Stimulated activated CD4-positive, alpha-beta T cell treated with anti-CD3 and anti-CD28 coated beads, Interleukin-15, amount 100 ng/mL, for 48 hours (primary cell): ENCODE results near the gene PAPLN.

Source experiments
- DNase-seq, 2 donors: peaks; one replicate each; pipeline ENCODE4 v3.0.0-alpha.2; 2020; ENCODE audit warnings: low read depth in 2 of 2

PAPLN gene

DNA sequence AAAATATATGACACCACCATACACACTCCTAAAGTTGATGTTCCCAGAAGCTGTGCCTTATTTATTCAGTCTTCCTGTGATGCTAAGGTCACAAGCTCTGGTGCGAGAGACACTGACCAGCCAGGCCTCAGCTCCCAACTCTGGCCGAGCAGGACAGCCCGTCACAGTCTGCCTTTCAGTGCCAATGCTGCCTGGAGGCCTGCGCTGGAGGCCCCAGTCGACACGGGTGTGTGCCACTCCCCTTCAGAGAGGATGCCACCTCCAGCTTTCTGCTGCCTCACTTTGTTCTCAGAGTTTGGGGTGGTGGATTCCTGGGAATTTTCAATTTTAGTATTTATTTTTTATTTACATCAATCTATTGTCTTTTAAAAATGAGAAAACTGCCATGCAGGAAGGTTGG is 7.3 kb upstream of the PAPLN start:
- DNase-seq: no peak

DNA sequence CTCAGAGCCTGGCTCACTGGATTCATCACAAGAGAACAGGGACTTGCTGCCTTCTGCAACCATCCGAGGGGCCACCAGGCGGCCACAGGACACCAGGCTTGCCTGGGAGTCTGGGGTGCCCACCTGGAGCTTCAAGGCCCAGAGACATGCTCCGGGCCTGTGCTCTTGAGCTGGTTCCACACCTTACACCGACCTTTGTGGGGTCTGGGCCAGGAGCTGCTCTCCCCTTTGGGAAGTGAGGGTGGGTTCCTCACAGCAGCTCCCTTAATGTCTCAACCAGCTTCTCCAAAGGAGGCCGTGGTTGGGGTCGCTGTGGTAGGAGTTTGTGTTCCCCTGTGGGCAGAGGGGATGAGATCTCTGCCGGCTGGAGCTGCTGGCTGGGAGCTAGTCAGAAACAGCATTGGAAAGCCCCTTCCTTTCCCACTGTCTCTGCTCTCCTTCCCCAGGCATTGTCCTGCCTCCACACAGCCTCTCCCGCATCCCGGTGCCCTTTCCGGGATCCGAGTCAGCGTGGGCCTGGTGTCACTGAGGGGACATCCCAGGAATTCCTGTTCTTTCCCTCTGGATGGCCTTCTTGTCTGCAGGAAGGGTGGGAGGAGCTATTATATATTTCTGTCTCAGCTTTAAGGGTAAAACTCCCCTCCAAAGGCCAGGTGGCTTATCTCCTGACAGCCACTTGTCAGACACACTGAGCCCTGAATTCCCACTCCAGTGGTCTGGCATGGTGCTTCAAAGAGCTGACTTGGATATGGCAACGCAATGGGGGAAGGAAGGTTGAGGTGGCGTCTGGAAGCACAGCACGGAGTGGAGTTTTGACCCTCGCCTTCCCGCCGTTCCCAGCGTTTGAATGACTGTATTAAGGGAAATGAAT is 5.1 kb upstream of the PAPLN start:
- no peak for DNase-seq

DNA sequence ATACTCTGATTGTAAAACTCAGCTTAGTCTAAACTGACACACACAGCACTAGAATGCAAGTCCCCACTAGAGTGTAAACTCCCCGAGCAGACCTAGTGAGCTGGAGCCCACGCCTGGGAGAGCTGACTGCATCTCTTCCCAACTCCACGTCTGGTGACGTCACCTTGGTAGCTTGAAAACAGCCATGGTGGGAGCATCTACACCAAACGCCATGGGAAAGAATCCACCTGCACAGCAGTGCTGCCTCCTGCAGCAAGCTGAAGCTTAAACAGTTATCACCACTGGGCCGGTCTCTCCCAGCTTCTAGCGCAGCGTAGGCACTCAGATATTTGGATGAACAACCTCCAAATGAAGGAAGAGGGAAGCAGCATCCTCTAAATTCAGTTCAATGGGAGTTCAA is 4.3 kb upstream of the PAPLN start:
- no peak for DNase-seq

DNA sequence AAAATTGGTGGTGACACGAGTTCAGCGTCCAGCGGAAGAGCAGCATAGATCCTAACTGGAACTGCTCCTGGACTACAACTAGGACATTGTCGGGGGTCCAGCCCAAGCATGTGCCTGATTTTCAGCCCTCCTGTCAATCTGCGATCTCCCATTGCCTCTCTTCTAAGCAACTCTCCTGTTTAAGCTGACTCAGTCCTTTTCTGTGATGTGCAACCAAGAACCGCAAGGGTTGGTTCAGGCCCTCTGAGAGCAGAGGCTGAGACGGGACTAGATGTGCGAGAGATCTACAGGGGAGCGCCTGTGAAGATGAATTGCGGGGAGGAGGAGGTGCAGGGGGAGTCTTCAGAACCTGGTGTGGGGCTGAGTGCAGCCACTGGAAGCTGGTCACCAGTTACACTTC is 3.7 kb upstream of the PAPLN start:
- DNase-seq: no peak

DNA sequence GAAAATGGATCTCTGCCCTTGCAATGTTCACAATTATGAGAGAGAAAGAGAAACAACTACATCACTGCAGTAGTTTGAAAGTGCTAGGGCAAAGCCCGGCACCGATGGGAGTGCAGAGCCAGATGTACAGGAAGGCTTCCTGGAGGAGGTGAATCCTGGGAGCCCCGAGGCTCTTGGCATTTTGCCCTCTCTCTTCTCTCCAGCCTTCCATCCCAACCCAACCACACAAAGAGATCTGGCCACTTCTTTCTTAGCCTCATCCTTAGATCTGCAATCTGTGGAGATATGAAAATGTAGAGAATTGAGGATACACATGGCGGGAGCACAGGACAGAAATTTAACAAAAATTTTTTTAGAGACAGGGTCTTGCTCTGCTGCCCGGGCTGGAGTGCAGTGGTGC is 3.3 kb upstream of the PAPLN start:
- no peak for DNase-seq

DNA sequence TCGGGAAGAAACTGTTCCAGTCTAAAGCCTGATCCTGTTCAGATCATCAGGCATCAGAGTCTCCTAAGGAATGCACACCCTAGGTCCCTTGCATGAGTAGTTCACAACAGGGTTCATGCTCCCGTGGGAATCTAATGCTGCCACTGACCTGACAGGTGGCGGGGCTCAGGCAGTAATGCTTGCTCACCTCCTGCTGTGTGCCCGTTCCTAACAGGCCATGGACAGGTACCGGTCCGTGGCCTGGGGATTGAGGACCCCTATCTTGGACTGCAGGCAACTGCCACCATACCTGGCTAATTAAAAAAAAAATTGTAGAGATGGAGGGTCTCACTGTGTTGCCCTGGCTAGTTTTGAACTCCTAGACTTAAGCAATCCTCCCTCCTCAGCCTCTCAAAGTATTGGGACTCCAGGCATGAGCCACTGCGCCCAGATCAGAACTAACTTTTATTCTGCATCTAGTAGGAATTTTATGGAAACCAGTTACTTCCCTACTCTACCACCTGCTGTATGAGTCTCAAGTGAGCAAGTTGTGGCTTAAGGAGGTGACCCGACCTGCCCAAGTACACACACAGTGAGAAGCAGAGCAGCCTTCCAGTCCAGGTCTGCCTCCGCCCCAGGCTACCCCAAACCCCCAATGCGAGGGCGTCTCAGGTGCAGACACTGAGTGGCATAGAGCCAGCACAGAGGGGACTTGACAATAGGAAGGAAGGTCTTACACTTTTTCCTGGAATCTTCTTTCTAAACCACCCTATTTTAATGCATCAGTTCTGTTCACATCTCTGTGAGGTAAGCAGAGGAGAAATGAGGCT is 2.5 kb upstream of the PAPLN start:
- no peak for DNase-seq

DNA sequence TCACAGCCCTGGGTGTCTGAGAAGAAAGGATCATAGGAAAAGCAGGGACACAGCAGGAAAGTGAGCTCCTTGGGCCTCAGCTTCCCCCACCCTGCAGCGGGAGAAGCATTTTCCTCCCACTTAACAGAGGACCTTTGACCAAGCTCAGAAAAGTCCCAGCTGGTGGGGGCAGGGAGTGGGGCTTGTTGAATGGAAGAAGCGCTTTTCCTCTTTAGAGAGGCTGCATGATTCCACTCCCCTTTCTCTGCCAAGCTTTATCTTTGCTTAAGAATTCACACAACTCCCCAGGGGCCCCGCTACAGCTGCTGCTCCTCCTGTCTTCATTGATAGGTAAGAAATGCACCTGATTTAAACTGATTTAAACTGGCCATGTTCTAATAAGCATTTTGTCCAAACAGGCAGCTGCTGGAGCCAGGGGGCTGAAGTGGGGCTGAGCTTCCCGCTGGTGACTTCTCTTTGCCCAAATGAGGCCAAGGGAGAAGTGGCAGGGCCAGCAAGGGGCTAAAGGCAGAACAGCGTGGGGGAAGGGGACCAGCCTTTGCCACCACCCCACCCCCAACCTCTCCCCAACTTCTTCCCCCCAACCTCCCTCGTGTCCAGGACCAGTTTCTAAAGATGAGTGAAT is 1.7 kb upstream of the PAPLN start:
- no peak for DNase-seq

DNA sequence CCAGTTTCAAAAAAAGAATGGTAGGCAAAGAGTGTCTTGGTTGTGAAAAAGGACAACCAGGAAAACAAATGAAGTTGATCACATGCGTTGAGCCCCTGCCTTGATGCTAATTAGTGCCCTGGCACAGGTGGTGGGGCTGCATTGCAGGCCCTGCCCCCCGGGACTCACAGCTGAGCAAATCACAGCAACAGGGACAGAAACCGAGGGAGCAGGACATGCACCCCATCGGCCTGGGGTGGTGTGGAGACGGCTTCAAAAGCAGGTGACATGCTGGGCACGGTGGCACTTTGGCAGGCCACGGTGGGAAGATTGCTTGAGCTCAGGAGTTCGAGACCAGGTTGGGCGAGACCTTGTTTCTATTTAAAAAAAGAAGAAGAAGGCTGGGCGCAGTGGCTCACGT is 1.1 kb upstream of the PAPLN start:
- no peak for DNase-seq

DNA sequence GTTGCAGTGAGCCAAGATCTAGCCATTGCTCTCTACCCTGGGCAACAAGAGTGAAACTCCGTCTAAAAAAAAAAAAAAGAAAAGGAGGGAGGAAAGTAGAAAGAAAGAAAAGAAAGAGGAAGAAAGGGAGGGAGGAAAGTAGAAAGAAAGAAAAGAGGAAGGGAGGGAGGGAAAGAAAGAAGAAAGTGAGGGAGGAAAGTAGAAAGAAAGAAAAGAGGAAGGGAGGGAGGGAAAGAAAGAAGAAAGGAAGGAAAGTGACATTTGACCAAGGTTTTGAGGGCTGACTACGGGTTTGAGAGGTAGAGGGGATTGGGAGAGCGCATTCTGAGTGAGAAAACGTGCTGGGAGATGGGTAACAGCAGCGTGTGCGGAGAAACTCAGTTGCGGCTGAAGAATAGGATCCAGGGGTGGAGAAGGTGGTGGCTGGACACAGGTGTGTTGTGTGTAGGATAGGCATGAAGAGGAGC is 521 bp upstream of the PAPLN start:
- no peak for DNase-seq

DNA sequence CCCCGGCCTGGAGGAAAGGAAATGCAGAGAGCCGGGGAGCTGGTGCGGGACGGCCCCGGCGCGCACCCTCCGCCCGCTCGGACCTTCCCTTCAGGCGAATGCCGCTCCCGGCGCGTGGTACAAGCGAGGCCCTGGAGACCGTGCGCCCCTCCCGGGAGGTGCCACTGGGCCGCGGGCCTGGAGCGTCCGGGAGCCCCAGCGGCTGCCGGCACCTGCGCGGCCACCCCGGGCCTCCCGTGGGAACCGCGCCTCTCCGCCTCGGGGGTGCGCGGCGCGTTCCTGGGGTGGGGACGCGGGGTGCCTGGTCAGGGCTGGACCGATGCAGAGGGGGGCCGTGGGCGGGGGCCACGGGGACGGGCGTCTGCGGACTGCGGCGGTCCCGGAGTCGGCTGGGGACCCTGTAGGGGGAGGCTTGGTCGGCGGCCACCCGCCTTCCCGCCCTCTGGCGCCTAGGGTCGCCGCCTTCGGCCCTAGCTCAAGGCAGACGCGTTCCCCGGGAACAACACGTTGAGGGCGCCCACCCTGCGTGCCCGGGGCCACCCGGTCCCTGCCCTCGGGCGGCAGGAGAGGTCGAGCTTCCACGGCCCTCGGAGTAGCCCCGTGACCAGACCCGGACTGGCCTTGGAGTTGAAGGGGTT is 599 bp downstream of the PAPLN start:
- no peak for DNase-seq

DNA sequence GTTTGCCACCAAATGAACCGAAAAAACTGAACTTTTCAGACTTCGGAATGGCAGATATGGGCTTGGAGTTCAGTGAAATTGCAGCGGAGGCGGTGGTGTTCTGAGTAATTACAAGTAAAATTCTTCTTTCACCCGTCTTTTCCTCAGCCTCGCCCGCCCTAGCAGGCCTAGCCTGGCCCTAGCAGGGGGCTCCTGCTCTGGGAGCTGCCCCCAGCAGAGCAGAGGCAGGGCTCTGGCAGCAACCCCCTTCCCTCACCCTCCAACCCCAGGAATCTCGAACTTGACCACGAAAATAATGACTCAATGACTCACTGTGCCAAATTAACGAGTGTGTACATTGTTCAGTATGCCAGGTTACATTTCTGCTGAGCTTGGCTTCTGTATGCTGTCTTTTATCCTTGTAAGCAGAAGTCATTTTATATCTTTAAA is 1.1 kb downstream of the PAPLN start:
- DNase-seq: no peak

DNA sequence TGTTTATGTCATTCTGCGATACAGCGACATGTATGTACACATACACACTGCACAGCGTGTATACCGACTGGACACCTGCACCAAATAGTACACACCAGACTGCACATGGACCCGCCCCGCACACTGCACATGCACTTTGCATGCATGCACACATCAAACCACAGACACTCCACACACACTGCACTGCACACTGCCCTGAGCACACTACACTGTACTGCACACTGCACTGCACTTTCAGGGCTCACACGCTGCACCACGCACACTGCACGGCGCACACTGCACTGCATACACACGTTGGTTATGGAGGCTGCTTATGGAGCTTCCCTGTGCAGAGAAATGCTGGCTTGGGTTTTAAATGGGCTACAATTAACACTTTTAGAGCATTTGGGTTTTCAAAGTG is 1.6 kb downstream of the PAPLN start:
- DNase-seq: no peak

DNA sequence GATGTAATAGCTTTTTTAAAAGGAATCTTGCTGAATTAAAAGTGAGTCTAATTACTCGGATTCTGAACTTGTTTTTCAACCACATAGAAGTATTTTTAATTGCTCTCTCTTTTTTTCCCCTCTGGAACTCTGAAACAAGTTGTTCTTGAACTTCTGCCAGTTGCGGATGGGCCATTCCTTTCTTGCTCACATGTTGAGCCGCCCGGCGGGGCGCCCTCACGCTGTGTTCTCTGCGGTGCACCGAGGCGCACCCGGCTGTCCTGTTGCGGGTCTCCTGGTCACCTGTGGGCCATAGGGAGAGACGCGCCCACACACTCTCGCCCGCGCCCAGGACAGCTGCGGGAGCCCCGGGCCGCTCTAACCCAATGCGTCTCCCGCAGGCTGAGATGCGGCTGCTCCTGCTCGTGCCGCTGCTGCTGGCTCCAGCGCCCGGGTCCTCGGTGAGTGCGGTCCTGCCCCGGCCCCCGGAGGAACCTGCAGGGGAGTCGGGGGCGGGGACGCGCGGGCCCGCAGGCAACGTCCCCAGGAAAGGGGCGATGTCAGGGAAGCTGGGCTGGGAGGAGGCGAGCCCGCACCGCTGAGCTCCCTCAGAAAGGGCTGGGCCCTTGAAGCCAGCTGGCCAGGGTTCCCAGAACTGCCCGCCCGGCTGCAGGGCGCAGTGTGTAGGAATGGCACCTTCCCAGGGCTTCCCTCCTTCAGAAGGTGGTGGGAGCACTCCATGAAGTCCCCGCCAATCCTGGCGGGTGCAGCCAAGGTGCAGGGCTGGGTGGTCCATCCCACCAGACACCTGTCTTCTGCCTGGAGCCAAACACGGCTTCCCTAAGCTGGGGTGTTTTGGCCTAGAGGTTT is 2.3 kb downstream of the PAPLN start:
- DNase-seq: no peak

DNA sequence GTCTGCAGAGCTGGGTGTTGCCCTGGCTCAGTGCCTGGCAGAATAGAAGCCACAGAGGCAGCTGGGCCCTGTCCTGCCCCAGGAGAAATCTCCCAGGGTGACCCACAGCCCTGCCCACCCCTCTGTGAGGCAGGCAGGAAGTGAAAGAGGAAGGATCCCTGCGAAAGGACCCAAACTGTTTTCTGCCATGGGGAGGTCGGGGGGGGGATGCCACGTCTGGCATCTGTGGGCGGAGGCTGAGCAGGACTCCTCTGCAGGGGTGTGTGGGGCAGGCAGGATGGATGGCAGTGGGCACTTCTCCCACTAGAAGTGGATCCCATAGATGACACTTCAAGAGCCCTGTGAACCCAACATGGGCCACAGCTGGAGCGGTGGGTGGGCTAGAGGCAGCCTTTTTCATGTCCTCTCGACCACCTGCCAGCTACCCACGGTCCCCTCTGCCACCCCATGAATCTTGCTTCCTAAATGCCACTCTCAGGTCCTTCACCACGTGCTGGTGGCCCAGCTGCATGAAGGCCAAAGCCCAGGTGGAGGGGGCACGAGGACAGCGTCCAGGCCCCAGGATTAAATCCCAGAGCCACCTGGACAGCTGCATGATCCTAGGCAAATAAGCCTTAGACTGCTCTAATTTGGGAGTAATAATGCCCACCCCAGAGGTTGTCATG is 3.6 kb downstream of the PAPLN start:
- no peak for DNase-seq

DNA sequence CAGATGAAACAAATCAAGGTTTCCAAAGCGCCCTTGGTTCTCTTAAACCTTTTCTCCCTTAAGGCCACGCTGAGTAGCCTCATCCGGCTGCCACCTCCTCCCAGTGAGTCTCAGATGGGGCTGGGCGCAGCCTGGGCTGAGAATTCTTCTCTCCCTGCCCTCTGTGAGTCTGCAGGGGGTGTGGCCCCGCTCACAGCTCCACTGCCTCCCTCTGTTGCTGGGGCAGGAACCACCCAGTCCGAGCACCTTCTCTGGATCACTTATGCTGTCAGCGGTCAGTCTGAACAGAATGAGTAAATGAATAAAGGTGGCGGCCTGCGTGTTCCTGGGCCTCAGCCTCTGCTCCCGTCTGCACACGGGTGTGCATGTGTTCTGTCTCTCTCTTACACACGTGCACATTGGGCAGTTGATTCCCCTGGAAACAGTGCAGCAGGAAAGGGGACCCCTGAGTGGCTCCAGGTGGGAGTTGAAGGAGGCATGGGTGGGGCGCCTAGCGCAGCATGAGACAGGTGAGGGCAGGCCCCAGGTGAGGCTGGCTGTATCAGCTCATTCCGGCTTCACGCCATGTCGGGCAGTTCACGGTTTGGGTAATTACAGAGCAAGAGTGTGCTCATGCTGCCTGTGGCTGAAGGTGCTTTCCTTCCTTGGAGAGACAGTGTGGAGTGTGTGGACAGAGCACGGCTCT is 4.3 kb downstream of the PAPLN start:
- DNase-seq: no peak

DNA sequence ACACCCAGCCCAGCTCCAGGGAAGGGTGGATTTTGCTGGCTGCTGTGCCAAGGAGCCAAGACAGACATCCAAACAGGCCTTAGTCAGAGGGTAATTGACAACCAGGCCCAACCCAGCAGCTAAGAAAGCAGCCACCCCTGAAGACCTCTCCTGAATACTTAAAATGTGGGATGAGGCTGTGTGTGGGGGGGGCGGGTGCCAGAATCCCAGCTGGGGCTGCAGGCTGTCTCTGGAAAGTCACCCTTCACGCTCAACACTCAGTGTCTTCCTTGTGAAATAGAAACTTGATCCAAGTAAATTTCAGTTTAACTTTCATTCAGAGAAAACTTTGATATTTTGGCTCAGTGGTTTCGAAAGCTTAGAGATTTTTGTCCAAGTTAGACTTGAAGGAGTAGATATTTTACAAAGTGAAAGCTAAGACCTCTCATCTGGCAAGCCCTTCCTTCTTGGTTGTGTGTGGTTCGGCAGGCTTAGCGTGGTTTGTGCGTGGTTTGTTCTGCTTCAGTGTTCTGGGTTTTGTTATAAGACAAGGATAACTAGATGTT is 5.1 kb downstream of the PAPLN start:
- DNase-seq: no peak

DNA sequence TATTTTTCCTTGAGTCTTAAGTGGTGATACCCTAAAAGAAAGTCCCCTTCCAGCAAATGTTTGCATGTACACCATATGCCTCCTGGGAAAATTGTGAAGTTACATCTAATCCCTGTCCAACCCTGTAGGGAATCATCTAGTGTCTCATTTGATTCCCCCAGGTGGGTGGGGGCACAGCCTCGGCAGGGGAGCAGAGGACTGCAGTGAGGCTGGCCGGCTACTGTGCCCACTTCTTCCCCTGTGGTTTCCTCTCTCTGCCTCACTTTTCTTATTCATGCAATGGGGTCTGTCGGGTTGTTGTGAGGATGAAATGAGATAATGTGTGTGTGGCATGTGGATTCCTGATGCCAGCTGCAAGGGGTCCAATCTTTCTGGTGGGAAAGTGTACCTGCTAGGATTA is 6.0 kb downstream of the PAPLN start:
- DNase-seq: no peak

DNA sequence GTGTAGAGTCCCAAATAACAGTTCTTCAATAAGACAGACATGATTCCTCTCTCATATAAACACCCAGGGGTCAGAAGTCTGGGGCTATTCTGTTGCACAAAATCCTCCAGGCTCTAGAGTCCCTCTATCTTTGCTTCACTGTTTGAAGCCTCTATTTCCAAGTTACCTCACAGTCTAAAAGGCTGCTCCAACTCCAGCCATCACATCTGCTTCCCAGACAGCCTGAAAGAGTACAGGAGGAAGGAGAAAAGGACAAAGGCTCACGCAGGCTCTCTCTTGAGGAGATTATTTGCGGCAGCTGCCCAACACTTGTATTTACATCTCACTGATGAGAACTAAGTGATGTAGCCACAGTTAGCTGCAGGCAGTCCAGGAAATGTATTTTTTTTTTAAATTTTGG is 6.4 kb downstream of the PAPLN start:
- no peak for DNase-seq

DNA sequence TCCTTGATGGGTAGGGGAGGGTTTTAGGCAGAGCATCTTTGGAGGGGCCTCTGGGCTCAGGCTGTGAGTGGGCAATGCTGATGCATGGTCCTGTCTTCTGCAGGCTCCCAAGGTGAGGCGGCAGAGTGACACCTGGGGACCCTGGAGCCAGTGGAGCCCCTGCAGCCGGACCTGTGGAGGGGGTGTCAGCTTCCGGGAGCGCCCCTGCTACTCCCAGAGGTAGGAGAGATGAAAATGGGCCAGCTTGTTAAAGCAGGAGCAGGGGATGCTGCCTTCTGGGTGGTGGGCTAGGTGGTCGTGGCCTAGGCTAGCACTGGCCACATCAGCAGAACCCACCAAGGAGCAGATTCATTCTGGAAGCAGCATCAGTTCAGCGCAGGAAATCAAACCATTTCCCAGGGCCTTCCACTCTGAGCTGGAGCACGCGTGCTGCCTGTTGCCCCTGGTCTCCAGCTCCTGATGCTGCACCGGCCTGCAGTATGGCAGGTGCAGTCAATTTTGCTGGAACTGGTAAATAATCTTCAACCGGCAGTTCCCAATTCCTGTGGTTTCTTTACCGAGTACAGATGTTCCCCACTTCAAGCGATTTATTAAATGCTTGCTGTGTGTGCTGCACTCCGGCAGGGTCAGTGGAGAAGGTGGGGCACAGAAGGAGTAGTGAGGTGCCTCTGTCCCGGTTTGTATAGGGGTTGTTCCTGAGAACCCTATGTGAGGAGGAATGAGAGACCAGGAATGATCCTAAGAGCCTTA is 7.4 kb downstream of the PAPLN start:
- no peak for DNase-seq
